DMS53 treated with DMSO at 0.1 percent for 48 hours (cell line): ENCODE data around the gene ZNF423.

Experiments
- DNase-seq: peaks from one replicate; lab custom pipeline; 2025; ENCODE audit not compliant: unreplicated experiment; lab: John Stamatoyannopoulos, UW

The ZNF423 gene

GRCh38 chr16:49631187-49632041, 224.5 kb downstream of the ZNF423 start:
- DNase-seq: no peak

- no peak for DNase-seq
Measured at GRCh38 chr16:49630783-49631182, 225.1 kb downstream of the ZNF423 start.

GRCh38 chr16:49629851-49630250, 226.1 kb downstream of the ZNF423 start:
- no peak for DNase-seq

GRCh38 chr16:49628148-49628547, 227.8 kb downstream of the ZNF423 start:
- DNase-seq: no peak

- no peak for DNase-seq
Measured at GRCh38 chr16:49625311-49626065, 230.4 kb downstream of the ZNF423 start.

DNA sequence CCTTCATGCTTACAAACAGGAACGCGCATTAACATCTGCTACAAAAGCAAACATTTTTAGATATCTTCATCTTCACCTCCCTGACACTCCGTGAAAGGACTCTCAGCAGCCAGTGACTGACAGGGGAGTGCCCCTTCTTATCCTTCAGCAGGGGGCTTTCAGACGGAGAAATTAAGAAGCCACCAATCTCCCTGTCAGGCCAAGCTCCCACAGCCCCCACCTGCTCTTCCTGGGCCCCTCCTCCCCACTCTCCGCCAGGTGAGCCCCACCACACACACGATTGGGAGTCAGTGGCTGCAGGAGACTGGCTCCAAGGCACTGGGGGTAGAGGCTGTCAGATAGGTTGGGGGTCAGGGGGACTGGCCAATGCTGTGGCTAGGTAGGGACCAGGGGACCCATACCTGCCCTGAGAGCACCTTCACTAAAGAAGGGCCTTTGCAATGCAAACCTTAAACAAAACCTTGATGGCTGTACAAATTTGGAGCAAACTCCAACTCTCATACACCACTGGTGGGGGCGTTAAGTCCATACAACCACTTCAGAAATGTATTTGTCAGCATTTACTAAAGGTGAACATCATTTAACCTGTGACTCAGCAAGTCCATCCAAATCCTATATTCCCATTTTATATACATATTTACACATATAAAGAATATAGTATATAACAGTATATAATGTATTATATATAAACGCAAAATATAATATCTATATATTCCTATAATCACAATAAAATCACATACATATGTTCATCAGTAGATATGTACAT, 232.2 kb downstream of the ZNF423 start:
- no peak for DNase-seq

GRCh38 chr16:49622421-49623402, 233.2 kb downstream of the ZNF423 start:
- DNase-seq: no peak

DNA sequence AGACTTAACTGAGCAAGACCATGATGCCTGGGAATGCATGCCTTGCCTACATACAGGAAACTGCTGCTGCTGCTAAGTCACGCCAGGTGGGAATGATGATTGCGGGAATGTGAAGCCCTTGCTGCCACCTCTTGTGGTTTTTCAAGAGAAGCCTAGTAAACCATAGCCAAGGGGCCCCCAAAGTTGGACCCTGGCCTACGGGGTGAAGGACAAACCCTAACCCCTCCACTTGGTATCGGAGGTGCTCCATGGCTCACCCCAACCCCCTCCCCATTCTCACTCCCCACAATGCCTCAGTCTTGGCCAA, 233.9 kb downstream of the ZNF423 start:
- no peak for DNase-seq

DNA sequence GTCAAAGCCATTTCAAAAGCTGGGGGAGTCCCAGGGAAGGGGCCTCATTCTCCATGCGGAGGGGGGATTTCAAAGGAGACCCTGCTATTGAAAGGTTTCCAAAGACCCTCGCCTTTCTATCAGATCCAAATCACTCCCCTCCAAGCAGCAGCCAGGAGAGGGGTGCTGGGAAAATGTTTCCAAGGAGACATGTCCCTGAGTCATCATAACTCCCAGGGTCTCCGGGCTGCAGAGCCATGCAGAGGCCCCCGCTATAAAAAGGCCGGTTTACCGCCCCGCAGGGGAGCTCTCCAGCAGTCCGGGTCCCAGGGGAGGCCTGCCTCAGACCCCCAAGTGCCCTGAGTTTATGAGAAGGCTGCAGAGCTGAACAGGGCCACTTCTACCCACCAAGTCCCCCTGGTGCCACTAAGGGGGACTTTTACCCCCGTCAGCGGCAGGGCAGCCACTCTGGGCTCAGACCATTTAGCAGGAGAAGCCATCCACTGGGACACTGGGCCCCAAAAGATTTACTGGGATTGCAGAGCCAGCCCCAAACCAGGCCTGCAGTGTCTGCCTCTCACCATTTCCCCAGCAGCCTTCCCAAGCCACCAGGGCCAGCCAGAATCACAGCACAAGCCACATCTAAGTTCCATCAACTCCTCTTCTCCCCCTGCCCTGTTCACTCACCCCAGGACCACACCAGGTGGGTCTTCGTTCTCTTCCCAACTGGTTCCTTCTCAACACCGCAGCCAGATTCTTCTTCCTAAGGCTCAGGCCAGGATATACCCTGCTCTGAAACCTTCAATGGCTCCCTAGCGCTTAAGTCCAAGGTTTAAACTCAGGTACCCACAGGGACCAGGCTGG, 234.4 kb downstream of the ZNF423 start:
- DNase-seq: no peak

DNA sequence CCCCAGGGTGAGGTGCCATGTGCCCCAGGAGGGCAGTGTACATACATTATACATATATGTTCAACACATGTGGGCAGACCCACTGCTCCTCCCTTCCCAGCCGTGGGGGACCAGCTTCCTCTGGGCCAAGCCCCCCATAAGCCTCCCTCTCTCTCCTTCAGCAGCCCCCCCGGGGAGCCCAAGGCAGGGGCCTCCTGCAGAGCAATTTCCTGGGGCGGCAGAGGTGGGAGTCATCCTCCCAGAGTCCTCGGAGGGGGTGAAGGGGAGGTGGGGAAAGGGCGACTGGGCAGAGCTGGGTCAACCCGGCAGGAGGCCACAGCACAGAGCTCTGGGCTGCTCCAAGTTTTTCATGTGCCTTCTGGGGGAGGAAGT, 235.1 kb downstream of the ZNF423 start:
- DNase-seq: no peak

- no peak for DNase-seq
Measured at GRCh38 chr16:49620158-49620868, 235.6 kb downstream of the ZNF423 start.

DNA sequence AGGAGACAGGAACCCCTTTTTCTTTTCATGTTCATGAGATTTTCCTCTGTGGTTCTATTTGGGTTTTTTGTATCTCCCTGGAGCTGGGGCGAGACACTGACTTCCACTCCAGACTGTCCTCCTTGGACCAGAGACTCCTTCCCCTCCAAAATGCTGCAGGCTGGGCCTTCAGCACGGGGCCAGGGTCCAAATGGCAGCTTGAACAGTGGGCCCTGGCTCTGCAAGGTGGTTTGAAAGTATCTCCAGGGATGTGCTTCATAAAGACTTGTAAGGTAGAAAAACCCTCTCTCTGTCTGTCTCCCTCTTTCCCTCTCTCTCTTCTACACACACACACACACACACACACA, 236.1 kb downstream of the ZNF423 start:
- DNase-seq: no peak

DNA sequence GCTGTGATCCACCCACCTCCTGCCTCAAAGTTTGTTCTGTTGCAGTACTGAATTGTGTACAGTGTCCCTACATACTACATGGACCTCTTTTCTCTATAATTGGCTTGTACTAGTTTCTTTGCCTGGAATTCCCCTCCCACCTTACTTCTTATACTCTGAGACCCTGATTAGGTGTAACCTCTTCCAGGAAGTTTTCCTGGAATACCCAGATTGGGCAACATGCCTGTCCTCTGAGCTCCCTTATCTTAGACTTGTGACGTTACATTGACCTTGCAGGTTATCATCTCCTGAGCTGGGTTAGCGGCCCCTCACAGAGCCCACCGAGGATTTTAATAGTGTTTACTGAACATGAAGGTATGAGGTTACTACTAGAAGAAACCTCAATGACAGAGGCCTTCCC, 237.0 kb downstream of the ZNF423 start:
- DNase-seq: no peak

DNA sequence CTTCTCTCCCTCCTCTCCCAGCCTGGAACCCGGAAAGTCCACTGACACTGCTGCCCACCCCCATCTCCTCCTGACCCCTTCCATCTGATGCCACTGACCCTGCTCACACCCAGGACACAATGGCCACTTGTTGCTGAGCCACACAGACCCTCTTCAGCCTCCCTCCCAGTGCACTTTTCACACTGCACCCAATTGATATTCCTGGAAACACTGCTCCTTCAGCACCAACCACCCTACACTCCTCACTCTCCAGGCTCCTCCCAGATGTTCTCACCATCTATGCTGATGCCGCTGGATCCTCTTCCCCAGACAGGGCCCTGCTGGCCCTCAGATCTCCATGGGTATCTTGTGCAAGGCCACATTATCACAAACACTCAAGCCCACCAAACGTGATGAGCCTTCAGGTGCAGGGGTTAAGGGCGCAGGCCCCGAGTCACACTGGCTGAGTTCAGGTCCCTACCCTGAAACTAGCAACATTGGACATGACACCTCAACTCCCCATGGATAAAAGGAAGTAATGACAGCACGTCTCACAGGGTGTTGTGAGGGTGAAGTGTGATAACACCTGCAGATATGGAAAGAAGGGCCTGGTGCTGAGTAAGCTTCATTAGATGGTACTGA, 238.1 kb downstream of the ZNF423 start:
- DNase-seq: no peak

GRCh38 chr16:49617016-49617629, 238.8 kb downstream of the ZNF423 start:
- DNase-seq: no peak

DNA sequence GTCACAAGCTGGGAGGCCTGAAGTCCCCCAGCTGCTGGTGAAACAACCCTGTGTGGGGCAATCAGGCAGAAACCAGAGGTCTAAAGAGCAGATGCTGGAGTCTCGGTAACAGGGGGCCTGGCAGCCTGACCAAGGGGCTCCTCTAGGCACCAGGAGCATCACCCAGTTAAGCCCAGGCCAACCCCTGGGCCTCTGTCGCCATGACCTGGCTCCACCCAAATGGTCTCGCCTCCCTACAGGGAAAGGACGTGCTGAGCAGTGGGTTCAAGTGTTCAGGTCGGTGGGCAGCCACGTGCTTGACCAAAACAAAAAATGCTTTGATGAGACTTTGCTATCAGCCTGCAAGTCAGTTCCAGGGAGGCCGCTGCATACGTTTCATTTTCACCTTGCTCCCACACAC, 240.3 kb downstream of the ZNF423 start:
- DNase-seq: no peak

DNA sequence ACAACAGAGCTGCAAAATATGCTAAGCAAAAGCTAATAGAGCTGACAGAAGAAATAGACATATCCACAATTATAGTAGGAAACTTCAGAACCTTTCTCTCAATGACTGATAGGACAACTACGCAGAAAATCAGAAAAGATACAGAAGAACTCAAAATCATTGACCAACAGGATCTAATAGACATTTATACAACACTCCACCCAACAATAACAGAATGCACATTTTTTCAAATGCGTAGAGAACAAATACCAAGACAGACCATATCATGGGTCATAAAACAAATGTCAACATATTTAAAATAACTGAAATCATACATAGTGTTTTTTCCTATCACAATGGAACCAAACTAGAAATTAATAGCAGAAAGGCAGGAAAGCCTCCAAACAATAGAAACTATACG, 244.9 kb downstream of the ZNF423 start:
- DNase-seq: no peak

- DNase-seq: no peak
Measured at GRCh38 chr16:49608779-49609178, 247.1 kb downstream of the ZNF423 start.
